Measurements from ENCODE around the gene TPK1. TPM values are rescaled to one million over a fixed set of nuclear protein-coding genes. Genes with fewer than 3 reads are reported as not detected.

TPK1 gene
- polyA plus RNA-seq, 1 of the 3 experiments (the other 2 are of a cell fraction) = 3.3 TPM

GRCh38 chr7:144842377-144842851 lies 6.6 kb upstream of the TPK1 start:
- Histone ChIP-seq H3K79me2 (ENCODE audit: insufficient read depth) (no peaks in the 10 kb centered on the region), H2AFZ (ENCODE audit: low read depth) (no peak overlapping the region), H3K9ac (no peak overlapping the region), H3K4me3 (ENCODE audit: low read depth in 2 of 2, low read length in 1 of 2) (no peak overlapping the region), H3K4me2 (no peak overlapping the region), H3K27ac (ENCODE audit: low read depth in 2 of 2, low read length in 1 of 2) (no peak overlapping the region), H3F3A (replicated peaks; ENCODE audit: insufficient read depth) (peaks cover 8% of the 10 kb centered on the region), H3K9me3 (no peaks in the 10 kb centered on the region), H3K36me3 (replicated peaks in 1 of 2; ENCODE audit: control insufficient read depth in 1 of 2, insufficient read depth in 2 of 2, low read length in 1 of 2) (no peaks in the 10 kb centered on the region), H3K4me1 (ENCODE audit: control insufficient read depth in 1 of 2, insufficient read depth in 2 of 2, low read depth in 1 of 2, low read length in 1 of 2) (no peaks in the 10 kb centered on the region), H4K20me1 (ENCODE audit: insufficient read depth) (no peaks in the 10 kb centered on the region), H3K9me2 (0 out of 2 replicates have a peak, but pooled peaks cover 4% of the 10 kb centered on the region), H3K27me3 (ENCODE audit: insufficient read depth) (no peaks in the 10 kb centered on the region)
- POLR2A ChIA-PET = no interaction called here
- WGBS (ENCODE audit: low lambda C conversion rate) = 33% methylated on average over 6 of the region's 6 CpGs
- CTCF ChIA-PET = no interaction called here
- TF ChIP-seq IRF3 (IDR thresholded peaks at IDR 0.05; ENCODE audit: low read depth, low read length) (no peak), RXRA (IDR thresholded peaks at IDR 0.05; ENCODE audit: borderline replicate concordance, low read depth) (no peak), MAX (IDR thresholded peaks at IDR 0.05; ENCODE audit: low read depth) (no peak), POLR2AphosphoS5 (IDR thresholded peaks at IDR 0.05; ENCODE audit: low read depth, low read length) (no peak), YY1 (IDR thresholded peaks at IDR 0.05; ENCODE audit: low read depth) (no peak), FOXJ3 (CRISPR knock-in tag; IDR thresholded peaks at IDR 0.05) (no peak), CHD2 (IDR thresholded peaks at IDR 0.05; ENCODE audit: low read length, partially characterized antibody) (no peak), CTCF (IDR thresholded peaks at IDR 0.05) (no peak), TEAD4 (IDR thresholded peaks at IDR 0.05; ENCODE audit: borderline replicate concordance, insufficient read depth) (no peak), NRF1 (IDR thresholded peaks at IDR 0.05; ENCODE audit: low read depth, low read length) (no peak), ELF1 (IDR thresholded peaks at IDR 0.05) (no peak), USF2 (IDR thresholded peaks at IDR 0.05; ENCODE audit: borderline replicate concordance, low read depth, low read length) (no peak), TCF12 (IDR thresholded peaks at IDR 0.05) (no peak), REST (IDR thresholded peaks at IDR 0.05; ENCODE audit: low read depth, low read length) (no peak), JUND (IDR thresholded peaks at IDR 0.05) (no peak), MEF2A (IDR thresholded peaks at IDR 0.05; ENCODE audit: borderline replicate concordance, low read depth) (no peak), TAF1 (IDR thresholded peaks at IDR 0.05; ENCODE audit: borderline replicate concordance, low read depth, low read length) (no peak)
- no peak for DNase-seq
